Left kidney (tissue), 2 donors: Measurements from ENCODE around the gene CSMD2. TPM values are rescaled to one million over a fixed set of nuclear protein-coding genes. Genes with fewer than 3 reads are reported as not detected.
A peak's percentile ranks its signal among the peaks of the same experiment; 100 is the strongest.
"Not testable (repeated sequence)": the region's sequence is repeated elsewhere in the genome, so short reads cannot be mapped to it uniquely, and the experiment has no call there.

ENCODE experiments used
- DNase-seq: peaks from one replicate; pipeline ENCODE4 v3.0.0-alpha.2; 2013
- polyA plus RNA-seq: library from polyadenylated mRNA; unstranded; fragments of 120-200 nt; gene quantifications from one replicate; pipeline ENCODE4 v1.2.1, GENCODE V29; 2013; ENCODE audit not compliant: insufficient read length

Gene CSMD2
- polyA plus RNA-seq, 1 donor = 1.2 TPM

DNA sequence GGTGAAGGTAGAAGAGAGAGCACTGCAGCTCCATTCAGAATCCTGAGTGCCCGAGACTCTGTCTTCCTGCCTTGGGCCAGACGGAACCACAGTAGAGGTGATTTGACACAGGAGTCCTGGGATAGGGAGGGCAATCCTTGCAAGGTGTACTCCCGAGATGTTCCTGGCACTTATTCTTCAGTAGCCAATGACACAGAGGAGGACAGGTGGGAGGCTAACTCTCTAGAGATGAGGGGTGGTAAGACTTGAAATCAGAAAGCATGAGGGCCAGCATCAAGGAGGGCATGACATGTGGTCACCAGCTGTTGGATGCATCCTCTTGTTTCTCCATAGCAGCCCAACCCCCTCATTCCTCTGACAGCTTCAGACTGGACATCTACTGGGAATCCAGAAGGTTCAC, 56.3 kb downstream of the CSMD2 start:
- no peak for DNase-seq

DNA sequence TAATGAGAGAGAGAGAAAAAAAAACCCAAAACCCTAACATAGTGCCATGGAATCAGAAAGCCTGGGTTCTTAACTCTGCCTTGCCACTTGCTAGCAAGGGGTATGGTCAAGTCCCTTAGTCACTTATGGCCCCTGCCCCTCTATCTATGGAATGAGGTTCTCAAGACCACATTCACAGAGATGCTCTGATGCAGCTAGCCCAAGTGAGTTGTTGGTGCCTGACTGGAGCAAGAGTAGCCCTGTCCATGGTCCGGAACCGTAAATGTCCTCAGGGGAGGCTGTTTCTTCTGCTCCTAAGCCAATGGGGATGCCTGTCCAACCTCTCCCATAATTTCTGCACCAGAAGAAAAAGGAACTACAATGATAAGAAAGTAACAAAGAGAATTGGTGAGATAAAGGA, 56.8 kb downstream of the CSMD2 start:
- DNase-seq = no peak

DNA sequence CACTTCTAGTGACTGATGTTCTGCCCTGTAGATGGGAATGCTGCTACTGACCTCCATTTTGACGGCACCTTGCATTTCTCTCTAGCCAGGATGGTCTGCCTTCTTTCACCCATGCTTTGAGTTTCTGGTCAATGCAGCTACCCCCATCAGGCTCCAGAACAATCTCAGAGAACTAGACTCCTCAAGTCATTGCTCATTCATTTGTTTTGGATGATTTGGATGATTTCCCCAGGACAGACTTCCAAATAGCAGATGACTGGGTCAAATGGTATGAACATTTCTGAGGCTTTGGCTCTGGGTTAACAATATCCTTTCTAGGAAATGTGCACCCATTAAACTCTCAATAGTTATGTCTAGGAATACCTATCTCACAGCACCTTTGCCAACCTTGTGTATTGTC, 63.9 kb downstream of the CSMD2 start:
- DNase-seq = no peak

DNA sequence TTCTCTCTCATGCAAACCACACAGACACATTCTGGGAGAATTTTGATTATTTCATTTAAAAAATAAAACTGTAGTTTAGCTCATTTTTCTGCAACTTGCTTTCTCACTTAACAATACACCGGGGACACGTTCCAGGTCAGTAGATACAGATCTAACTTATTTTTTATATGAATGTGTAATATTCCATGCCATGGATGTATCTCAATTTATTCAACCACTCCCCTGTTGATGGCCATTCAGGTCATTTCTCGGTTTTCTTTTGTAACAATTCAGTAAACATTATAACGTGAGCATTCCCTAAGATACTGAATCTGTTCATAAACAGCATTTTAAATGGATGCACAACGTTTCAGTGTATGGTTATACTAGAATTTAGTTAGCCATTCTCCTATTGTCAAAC, 64.7 kb downstream of the CSMD2 start:
- DNase-seq = no peak

DNA sequence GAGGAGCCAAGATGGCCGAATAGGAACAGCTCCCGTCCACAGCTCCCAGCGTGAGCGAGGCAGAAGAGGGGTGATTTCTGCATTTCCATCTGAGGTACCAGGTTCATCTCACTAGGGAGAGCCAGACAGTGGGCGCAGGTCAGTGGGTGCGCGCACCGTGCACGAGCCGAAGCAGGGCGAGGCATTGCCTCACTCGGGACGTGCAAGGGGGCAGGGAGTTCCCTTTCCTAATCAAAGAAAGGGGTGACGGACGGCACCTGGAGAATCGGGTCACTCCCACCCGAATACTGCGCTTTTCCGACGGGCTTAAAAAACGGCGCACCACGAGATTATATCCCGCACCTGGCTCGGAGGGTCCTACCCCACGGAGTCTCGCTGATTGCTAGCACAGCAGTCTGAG, 72.6 kb downstream of the CSMD2 start:
- DNase-seq = not testable (repeated sequence)

DNA sequence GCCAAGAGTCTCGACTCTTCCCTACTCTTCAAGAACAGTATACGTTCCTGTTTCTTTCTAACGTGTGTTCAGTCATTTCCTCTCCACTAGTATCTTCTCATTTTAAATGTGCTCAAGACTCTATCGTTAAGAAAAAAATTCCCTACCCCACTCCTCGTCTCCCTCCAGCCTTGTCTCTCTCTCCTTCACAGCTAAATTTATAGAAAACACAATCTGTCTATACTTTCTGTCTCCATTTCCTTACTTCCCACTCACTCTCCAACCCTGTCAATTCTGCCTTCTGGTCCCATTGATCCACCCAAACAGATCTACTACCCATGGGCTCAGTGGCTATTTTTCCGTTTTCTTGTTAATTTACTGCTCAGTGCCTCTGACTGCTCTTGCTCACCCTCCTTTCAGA, 75.3 kb downstream of the CSMD2 start:
- DNase-seq = no peak

DNA sequence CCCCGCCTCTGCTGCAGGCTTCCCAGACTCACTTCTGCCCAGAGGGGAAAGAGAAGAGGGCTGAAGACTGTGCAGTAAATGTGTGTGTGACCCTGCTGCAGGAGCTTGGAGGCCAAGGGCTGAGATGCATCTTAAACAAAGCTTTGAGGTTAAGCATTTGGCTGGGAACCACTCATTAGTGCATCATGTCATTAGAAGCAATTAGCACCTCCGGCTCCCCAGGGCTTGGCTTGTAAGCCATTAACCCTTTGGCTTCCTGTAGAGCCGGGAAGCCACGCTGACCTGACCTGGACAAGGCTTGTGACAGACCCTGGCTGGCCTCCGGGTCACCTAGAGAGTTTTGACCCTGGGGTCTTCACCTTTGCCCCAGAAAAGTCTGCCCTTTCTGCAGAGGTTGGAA, 77.0 kb downstream of the CSMD2 start:
- no peak for DNase-seq

DNA sequence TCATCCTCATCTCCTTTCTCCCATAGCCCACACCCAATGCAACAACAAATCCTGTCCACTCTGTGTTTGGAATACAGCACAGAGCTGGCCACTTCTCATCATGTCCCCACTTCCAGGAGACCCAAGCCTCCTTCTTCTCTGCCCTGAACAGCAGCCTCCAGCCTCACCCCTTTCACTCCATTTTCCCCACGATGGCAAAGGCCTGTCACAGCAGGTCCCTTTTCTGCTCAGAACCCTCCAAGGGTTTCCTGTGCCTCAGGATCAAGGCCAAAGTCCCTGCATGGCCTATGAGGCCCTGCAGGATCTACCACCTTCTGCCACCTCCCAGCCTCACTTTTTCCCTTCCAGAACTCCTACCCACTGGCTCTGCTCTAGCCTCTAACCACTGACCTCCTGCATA, 78.5 kb downstream of the CSMD2 start:
- no peak for DNase-seq

DNA sequence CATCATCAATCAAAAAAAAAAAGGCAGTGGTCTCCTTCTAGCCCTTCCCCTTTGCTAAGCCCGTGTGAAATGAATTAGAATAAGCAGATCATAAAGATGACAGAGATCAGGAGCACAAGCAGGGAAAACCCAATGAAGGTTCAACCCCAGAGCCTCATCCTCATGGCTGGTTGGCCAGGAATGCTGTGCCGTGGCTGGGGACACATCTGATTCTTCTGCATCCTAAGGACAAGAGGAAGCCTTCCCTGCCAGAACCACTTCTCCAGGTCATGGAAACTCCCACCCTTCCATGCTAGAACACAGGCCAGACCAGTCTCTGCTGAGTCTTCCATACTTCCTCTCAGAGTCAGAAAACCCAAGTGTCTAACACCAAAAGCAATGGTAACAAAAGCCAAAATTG, 81.1 kb downstream of the CSMD2 start:
- no peak for DNase-seq

DNA sequence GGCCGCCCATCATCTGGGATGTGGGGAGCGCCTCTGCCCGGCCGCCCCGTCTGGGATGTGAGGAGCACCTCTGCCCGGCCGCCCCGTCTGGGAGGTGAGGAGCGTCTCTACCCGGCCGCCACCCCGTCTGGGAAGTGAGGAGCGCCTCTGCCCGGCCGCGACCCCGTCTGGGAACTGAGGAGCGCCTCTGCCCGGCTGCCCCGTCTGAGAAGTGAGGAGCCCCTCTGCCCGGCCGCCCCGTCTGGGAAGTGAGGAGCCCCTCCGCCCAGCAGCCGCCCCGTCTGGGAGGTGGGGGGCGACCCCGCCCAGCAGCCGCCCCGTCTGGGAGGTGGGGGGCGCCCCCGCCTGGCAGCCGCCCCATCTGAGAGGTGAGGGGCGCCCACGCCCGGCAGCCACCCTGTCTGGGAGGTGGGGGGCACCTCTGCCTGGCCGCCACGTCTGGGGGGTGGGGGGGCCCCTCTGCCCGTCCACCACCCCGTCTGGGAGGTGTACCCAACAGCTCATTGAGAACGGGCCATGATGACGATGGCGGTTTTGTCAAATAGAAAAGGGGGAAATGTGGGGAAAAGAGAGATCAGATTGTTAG, 82.9 kb downstream of the CSMD2 start:
- not testable (repeated sequence) for DNase-seq

DNA sequence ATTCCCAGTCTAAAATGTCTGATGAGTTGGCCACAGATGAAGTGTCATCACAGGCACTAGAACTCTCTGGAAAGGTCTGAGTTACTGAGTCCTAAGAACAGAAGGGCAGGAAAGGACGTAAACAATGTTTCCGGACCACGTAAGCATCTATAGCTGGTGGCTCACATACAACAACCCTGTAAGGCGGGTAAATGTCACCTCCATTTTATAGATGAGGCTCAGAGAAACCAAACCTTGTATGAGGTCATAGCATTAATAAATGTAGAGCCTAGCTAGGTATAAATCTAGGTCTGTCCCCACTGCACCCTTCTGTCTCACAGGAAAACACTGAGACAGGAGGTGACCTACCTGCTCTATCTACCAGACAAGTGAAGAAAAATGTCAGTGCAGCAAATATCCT, 86.6 kb downstream of the CSMD2 start:
- DNase-seq = no peak

DNA sequence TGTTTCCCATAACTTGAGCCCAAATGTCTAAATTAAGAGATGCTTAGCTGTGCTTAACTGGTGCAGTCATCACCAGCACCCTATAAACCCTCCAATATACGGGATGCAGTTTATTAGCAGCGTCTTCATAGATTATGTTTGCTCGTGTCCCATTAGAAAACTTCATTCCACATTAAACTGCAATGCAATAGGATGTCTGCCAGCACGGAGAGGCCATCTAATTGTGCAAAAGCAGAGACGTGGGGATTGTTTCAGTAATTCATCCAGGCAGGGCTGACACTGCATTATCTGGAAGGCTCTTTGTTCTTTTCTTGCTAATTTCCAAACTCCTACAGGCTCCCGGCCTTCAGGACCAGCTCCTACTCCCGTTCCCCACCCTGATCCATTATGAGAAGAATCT, 89.5 kb downstream of the CSMD2 start:
- DNase-seq = no peak

DNA sequence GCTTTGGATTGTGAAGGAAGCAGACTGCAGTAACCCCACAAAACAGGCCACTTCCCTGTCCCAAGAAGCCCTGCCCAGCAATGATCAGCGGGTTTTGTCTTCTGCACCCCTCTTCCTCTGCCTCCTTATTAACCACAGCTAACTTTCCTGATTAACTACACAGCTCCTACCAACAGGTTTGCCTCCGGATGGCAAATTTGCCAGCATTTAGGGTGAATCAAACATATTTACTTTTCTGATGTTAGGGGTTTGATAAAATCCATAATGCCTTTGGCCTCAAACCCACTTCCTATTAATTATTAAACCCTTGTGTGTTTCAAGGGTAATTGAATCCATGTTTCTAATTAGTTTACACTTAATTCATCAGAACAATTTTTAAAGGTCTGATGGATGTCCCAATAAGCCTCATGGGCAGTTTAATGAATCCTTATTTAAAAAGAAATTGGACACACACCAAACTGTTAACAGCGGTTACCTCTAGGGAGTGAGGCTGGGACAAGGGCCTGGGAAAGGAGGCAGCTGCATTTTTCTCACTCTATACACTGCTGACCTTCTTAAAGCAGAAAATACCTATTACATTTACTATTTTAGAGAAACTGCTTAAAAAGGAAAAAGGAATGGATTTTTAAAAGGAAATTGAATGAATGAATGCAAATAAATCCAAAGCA, 91.9 kb downstream of the CSMD2 start:
- no peak for DNase-seq

DNA sequence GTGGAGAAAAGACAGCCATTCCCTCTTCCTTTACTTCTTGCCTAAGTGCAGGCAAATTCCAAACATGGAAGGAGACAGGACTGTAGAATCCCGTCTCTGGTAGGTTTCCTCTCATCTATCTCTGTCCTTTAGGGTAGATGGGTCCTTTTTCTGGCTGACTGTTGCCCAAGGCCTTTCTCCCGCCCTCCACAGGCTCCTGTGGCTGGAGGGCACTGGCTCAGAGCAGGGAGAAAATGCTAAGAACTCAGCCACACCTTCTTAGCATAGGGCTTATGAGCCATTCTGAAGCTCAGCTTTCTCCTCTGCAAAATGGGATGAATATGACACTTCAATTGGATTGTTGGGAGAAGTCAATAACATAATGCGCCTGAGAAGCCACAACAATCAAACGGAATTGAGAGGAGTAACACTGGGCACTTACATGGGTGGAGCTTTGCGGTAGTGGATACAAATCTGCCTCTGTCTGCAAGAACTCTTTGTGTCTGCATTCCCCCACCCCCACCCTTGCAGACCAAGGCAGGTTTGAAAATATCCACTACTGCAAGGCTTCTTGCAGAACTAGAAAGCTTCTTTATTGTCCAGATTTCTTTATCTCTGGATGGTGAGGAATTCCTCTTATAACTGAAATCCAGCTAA, 94.7 kb downstream of the CSMD2 start:
- DNase-seq = no peak

DNA sequence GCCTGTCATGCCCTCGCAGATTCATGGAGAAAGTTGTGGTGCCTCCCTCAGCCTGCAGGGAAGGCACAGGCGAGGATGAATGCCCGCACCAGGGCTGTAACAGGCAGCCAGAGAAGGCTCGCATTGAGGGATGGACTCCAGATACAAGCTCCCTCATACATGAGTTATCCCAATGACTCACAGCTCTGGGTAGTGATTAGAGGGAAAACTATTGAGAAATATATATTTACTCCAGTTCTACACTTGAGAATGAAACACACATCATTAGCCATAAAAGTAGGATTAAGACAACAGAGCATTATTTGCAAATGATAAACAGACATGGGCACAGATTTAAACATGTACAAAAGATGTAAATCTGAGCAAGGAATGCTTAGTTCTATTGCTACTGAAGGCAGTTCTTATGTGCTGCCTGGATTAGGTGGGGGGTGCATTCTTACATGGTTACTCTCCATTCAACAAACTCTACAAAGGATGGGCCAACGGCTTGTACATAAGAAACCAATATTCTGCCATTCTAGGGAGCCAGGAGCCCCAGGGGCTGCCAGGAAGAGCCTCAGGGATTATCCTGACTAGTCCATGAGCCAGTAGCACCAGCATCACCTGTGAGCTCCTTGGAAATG, 97.9 kb downstream of the CSMD2 start:
- no peak for DNase-seq

DNA sequence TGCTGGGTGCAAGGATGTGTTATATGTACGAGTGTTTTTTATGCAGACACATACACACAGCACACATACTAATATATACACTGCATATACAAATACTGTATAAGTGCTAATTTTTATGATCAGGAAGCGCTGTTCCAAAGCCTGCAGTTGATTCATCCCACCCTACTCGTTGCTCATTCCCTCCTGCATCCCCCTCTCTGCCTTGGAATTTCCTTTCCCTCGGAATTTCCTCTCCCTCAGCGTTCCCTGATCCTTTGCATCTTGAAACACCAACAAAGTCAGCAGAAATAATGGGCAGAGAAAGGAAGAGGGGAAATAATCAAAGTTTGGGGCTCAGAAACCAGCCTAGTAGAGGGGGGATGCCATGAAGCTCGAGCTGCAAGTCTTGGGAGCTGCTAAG, 98.9 kb downstream of the CSMD2 start:
- no peak for DNase-seq

DNA sequence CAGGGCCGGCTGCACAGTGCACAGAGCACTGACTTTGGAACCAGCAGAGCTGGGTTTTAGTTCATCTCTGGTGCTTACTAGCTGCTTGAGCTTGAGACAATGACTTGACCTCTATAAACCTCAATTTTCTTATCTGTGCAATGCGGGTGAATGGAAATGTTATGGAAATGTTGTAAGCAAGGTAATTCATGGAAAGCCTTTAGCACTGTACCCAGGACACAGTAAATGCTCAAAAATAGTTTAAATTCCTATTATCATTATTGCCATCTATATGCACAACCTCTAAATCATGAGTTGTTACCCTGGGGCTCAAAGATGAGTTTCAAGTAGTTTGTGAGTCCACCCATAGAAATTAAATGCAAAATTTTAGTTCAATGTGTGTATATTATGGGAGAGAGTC, 99.5 kb downstream of the CSMD2 start:
- DNase-seq = no peak

DNA sequence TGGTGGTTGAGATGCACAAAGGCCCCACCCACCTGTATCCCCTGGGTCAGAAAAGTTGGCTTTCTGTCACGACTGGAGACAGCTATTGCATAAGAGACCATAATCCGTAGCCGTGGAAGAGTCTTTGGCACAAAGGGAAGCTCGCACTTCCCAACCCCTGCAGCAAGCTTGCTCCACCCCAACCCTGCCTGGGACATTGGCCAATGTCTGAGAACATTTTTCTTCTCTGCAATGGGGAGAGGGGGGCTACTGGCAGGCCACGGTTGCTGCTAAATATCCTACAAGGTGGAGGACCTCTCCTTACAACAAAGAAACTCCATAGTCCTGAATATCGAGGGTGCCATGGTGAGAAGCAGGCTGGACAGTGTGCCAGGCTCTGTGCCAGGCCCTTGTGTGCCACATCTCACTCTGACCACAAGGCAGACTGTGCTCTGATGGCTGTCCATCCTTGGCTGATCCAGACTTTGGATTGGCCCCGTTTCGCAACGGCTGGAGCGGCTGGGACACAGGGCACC, 104.1 kb downstream of the CSMD2 start:
- DNase-seq = no peak

DNA sequence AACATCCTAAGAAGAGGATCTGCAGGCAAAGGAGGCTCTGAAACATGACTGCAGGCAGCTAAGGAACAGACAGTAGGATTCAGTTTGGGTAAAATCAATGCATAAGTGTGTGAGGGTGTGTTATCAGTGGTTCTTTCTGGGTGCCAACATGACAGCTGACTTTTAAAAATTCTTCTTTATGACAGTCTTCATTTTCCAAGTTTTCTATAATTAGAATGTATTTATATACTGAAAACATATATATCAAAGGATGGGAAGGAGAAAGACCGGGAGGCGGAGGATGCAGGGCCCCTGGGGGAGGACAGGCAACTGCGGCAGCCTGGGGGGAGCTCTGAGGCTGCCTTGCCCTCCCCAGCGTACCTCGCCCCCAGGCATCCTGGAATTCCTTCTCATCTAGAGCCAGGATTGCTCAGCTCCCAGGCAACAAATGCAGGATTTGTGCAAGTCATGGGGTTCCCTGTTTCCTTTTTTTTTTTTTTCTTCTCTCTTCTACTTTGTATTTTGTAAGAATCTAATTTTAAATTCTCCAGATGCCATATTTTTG, 104.8 kb downstream of the CSMD2 start:
- no peak for DNase-seq

DNA sequence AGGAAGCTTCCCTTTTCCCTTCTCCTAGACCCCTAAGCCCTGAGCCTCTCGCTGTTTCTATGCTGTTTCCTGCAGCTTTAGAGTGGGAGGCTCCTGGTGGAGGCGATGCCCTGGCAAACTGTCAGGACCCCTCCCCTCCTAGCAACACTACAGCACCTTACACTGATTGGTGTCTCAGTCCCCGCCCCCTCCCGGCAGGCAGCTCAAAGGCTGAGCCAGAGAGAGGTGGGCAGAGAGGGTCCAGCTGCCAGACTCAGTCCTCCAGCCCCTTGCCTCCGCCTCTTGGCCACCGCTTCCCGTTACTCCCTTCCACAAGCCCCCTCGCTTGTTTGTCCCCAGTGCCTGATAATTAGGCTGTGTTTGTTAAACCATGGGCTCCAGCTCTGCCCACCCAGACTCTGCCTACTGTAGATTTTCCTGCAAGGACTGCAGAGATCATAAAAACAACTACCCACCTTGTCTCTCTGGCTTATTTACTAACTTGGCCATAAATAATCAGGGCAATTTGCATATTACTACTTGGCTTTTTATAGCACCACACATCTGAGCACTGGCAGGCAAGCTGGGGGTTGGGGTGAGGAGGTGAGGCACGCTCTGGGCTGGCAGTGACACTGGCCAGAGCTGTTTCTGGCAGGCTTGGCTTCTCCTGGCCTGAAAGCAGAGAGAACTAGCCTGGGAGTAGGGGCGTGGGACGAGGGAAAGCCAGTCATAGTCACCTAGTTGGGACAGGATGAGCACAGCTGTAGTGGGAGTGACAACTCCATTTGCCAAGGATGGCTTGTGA, 107.5 kb downstream of the CSMD2 start:
- DNase-seq = peak; percentile 11

DNA sequence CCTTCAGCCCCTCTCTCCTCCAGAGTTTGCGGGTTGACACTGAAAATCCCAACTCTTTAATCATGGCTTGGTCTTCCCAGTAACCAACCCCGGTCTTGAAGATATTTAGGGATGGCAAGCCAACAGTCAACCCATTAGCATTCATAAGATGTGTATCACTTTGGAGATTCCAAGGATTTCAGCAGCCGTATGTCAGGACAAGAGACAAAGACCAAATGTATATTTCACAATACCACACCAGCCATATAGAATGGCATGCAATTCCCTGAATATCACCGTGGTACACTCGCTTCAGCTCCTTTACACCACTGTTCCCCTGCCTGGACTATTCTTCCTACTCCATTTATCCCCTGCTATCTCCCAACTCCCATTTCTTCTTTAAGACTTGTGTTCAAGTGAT, 109.2 kb downstream of the CSMD2 start:
- no peak for DNase-seq

DNA sequence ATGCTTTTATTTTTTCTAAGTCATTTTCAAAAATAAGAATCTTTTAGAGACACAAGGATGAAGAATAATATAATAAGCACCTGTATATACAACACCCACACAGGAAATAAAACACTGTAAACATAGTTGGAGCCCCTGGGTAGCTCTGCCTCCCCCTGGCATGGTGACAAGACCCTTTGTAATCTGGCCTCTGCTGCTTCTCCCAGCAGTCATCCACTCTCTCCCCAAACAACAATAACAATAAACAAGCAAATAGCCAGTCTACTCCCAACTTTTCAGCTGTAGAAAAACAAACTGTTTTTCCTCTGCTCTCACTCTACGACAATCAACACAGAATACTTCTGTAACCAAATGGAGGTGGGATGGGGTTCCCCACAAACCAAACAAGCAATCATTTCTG, 110.1 kb downstream of the CSMD2 start:
- no peak for DNase-seq
